Left colon (tissue), 2 donors: ENCODE data around the gene TRAK2. TPM values are rescaled to one million over a fixed set of nuclear protein-coding genes. Genes with fewer than 3 reads are reported as not detected.
A peak's percentile ranks its signal among the peaks of the same experiment; 100 is the strongest.
"Not testable (repeated sequence)": the region's sequence is repeated elsewhere in the genome, so short reads cannot be mapped to it uniquely, and the experiment has no call there.

Source experiments
- ATAC-seq: fragments of 200-7000 bp; cut with Tn5 transposase; one replicate; pipeline ENCODE4 v1.9.1; 2020; ENCODE audit warnings: mild to moderate bottlenecking, moderate library complexity
- DNase-seq, 2 donors: peaks; one replicate each; pipeline ENCODE4 v3.0.0-alpha.2; 2020
- intact Hi-C, 2 donors: fragments of 100-400 bp; cut with DNase I in 1 of 2; cut with micrococcal nuclease in 1 of 2; formaldehyde crosslinking; loops; one replicate each; pipeline versions ENCODE4 v1.11.2 to v1.14.0; 2022; cut with DNase I, micrococcal nuclease
- long read RNA-seq: library from polyadenylated mRNA; unstranded; transcript quantifications from one replicate; pipeline ENCODE4 v2.0.0, GENCODE V29; 2021
- total RNA-seq, 2 donors: library from RNA; stranded (reverse); fragmentation: NEBNext Ultra II Directional; extraction: Animal tissue kit (Norgen Biotek cat#: 25700); gene quantifications; one replicate each; pipeline ENCODE4 v1.2.1, GENCODE V29; 2021
- donor health status: DM: no; HTN: no; CAD: no.
- donor health status: DM: yes; HTN: yes; CAD: no.

Gene TRAK2
- total RNA-seq = 10 to 100 TPM; 55.7 to 73.7 TPM
- long read RNA-seq, full-length matches to known transcripts = 15 of 28 reads
- long read RNA-seq, partial matches to known transcripts = 3 of 28 reads
- long read RNA-seq, other reads (novel, unspliced or antisense) = 10 of 28 reads

DNA sequence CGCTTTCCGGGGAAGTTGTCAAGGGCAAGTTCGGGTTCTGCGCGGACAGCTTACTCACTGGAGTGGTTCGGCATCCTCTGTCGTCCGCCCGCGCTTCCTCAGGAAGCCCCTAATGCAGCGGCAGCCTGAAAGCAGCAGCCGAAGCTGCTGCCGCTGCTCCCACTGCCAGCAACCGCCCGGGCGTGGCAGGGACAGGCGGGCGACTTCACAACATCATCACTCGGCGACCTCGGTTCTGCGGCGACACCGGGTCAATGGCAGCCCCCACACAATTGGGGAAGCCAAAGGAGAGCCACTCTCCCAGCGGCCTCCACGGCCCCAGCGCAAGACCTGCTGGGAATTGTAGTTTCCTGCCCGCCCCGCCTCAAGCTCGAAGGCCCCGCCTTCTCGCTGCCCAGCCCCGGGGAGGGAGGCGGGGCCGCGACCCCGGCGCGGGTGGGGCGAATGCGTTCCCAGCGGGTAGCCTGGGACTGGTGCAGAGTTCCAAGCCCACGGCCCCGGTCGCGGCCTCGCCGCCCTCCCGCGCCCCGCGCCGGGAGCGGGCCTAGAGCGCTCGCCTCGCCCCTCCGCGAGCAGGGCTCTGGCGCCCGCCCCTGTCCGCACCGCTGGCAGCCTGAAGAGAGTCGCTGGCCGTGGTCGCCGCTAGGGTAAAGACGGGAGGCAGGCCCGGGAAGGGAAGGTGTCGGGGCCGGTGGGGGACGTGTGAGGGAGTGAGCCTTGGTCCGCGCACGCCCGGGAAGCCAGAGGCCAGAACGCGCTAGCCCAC lies at the start of gene TRAK2, which contains the start of gene STRADB:
TSS of gene TRAK2 (minus strand) at position 167 of the 766 bp plus-strand sequence. CDS start 30,951 bp downstream, outside the sequence.
TSS of gene STRADB (plus strand) at position 449 of the 766 bp plus-strand sequence. CDS start 3,101 bp downstream, outside the sequence.
- ATAC-seq = peak; percentile 84
- intact Hi-C loops = no loop called here
- DNase-seq = peak; percentile 94 to 97

DNA sequence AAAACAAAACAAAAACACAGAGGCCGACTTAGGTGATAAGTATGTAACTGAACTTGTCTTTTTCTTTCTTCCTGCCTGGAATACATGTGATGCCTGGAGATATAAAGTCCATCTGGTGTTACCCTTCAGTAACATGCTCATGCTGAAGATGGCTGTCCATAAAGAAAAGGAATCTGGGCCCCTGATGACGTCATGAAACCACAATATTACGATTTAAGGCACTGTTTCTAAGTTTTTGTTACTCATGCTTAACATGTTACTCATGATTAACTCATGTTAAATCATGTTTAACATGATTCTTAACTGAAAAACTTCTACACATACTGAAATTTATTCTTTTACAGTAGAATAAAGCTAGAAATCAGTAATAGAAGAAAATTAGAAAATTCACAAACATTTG lies 49.3 kb upstream of the TRAK2 start:
- intact Hi-C loops = no loop called here
- ATAC-seq = no peak

DNA sequence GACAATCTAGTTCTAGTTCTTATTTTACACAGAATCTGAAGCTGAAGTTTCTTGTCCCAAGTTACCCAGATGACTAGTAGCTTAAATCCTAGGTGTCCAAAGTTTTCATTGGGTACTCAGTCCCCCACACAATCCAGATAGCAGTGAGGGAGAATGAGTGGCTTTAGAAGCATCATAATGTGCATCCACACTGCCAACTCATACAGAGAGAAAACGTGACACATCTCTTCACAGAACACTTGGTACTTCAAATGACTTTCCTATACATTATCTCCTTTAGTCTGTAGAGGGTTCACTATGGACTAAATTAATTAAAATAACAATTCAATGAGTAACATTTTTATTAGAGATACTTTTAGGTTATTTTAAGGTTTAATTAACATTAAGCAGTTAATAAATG lies 45.5 kb upstream of the TRAK2 start:
- ATAC-seq (no peak), DNase-seq (no peak)
- intact Hi-C loops = no loop called here

More for the DNA sequence above, 49.3 kb upstream of the TRAK2 start:
- DNase-seq = no peak

GRCh38 chr2:201490291-201490690 lies 39.0 kb upstream of the TRAK2 start:
- DNase-seq (no peak), ATAC-seq (no peak)
- intact Hi-C loops = no loop called here

DNA sequence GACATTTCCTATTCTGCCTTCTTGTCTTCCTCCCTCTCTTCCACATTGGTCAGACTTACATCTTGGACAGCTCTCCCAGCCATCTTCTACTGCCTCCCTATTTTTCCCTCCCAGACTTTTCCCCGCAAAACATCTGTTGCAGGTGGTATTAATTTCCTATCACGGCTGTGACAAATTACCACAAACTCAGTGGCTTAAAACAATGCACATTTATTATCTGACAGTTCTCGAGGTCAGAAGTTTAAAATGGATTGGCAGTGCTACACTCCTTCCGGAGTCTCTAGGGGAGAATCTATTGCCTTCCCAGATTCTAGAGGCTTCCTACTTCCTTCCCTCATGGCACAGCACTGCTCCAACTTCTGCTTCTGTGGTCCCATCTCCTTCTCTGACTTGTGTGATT lies 33.5 kb upstream of the TRAK2 start:
- no peak for DNase-seq
- intact Hi-C loops = no loop called here
- ATAC-seq = no peak

DNA sequence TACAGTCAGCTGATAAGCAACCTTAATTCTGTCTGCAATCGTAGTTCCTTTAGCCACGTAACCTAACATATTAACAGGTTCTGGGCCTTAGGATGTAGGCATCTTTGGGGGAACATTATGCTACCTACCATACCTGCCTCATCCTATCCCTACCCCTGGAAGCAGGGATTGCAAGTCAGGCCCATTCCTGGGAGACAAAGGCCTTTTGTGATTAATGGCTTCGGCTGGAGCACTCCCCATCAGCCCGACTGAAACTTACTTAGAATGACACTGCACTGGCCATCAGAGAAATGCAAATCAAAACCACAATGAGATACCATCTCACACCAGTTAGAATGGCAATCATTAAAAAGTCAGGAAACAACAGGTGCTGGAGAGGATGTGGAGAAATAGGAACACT lies 32.5 kb upstream of the TRAK2 start:
- DNase-seq, ATAC-seq, intact Hi-C loops: not testable (repeated sequence)

- DNase-seq (no peak), ATAC-seq (no peak)
- intact Hi-C loops = no loop called here
Measured at GRCh38 chr2:201483342-201483741, 32.1 kb upstream of the TRAK2 start.

- intact Hi-C loops = no loop called here
- DNase-seq = no peak
- no peak for ATAC-seq
Measured at GRCh38 chr2:201482543-201482942, 31.3 kb upstream of the TRAK2 start.

GRCh38 chr2:201472411-201472810 lies 21.2 kb upstream of the TRAK2 start:
- no peak for ATAC-seq
- intact Hi-C loops = no loop called here

GRCh38 chr2:201471732-201472393 lies 20.6 kb upstream of the TRAK2 start:
- ATAC-seq (no peak), DNase-seq (no peak)
- intact Hi-C loops = no loop called here

More at GRCh38 chr2:201472411-201472810, 21.2 kb upstream of the TRAK2 start:
- no peak for DNase-seq

DNA sequence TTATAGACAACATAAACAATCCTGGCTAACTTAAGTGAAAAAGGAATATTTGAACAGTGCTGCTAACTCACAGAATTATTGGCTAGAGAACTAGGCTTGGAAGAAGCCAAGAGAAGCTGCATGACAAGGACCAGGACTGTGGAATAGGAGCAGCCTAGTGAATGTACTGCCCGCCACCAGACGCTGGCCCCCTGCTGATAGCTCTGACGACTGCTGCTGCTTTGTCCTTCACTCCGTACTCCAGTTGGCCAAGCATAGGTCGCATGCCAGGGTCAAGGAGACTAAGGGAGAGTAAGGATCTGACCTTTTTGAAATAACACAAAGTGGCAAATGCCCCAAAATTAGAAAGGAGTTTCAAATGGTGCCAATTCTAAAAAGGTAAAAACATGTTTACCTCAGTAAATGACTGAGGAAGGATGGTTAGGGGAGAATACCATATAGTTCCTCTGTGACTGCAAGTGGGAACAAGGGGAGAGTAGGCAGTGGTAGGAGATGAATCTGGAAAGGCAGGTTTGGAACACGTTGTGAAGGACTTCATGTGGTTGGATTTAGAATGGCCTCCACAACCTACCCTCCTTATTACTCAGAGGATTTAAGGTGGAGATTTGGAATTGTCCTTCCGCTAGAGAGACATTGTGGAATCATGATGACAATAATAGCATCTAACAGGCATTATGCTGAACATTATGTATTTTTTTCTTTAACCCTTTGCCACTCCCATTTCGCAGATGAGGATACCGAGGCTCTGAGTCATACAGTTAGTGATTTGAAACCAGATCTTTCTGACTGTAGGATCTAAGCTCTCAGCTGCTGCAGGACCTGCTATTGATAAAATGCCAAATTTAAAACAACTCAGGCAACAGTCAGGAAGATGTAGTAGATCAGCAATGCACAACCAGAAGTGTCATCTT lies 19.8 kb upstream of the TRAK2 start:
- ATAC-seq (no peak), DNase-seq (no peak)
- intact Hi-C loops = no loop called here

DNA sequence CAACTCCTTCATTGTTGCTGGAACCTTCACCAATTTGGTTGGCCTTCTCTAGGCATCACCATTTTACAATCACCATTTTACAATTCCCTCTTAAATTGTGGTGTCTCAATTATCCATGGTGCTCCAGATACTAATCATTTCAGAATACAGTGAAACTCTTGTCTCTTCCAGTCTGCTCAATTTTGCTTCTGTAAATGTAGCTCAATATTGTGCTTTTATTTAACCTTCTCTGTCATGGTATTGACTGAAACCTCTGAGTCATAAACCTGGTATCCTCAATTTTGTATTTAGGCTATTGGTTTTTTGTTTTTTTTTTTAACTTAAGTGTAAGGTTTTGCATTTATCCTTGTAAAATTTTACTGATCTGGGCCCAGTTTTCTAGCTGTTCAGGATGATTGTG lies 16.4 kb upstream of the TRAK2 start:
- ATAC-seq (no peak), DNase-seq (no peak)
- intact Hi-C loops = no loop called here

- intact Hi-C loops = no loop called here
- peak; percentile 83 for ATAC-seq
- DNase-seq = no peak
Measured at GRCh38 chr2:201466050-201466675, 14.9 kb upstream of the TRAK2 start.

DNA sequence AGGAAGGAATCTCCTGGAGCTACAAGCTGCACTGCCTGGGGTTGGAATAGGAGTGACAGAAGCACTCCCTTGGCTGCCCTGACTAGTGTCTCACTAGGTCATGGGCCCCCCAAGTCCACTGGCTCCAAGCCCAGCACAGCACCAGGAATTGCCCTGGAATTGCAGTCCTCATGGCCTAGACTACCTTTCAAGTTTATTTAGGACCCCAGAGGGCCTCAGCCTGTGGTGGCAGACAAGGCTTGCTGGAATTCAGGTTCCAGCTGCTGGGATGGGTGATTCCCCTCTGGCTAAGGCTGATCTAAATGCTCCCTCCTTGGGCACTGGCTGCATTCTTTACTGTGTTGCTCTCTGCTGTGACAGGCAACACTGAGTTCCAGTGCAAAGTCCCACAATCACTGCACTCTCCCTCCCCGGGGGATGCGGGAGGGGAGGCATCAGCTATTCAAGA lies 14.3 kb upstream of the TRAK2 start:
- peak; percentile 28 for ATAC-seq
- DNase-seq = peak in 1 of 2 donors; percentile 38
- intact Hi-C loops = no loop called here

- peak; percentile 46 for ATAC-seq
- DNase-seq = no peak
- intact Hi-C loops = no loop called here
Measured at GRCh38 chr2:201464547-201464946, 13.3 kb upstream of the TRAK2 start.

GRCh38 chr2:201460532-201460931 lies 9.3 kb upstream of the TRAK2 start:
- DNase-seq (no peak), ATAC-seq (no peak)

DNA sequence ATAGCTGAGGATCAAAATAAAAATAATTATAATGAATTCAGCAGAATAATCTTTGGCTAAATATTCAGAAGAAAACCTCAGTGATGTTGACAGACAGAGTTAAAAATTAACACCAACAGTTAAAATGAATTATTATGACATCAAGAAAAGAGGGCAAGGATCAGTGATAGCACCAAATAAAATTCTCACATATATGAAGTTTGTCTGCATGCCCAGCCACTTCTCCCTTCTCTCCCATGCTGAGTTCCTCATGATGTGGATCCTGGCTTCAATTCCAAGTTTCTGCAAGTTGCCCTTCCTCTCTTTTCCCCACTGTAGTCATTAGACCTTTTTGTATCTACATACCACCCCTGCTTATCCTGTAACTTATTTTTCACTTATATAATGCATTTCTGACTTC lies 7.1 kb upstream of the TRAK2 start:
- DNase-seq (no peak), ATAC-seq (peak; percentile 88)
- intact Hi-C loops = no loop called here

More at GRCh38 chr2:201460532-201460931, 9.3 kb upstream of the TRAK2 start:
- intact Hi-C loops = no loop called here

DNA sequence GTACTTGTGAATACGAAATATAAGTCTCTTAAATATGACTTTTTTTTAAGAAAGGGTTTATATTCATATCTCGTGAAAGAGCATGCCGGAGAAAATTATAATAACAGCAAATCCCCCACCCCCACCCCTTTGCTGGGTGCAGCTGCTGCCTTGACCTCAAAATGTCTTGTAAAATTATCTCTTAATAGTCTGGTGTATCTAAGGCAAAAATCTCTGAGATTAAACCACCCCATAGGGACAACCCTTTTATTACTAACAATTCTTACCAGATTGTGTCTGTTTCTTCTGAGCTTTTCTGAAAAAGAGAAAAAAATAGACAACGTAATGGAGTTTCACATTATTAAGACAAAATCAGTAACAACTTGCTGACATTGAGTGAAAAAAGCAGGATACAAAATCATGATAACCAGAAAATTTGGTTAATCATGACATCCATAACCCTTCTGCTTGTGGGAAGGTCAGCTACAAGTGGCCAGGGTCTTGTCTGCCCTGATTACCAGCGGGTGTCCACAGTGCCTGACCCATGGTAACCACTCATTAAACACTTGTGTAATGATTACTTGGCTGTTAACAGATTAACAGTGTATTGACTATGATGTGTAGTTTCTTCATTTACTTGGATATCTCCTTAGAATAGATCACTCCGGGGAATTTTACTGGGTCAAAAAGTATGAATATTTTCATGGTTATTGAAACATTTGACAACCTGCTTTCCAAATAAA lies 1.8 kb upstream of the TRAK2 start:
- DNase-seq (no peak), ATAC-seq (no peak)
- intact Hi-C loops = no loop called here
